Measurements from ENCODE around the gene SUMF1.
"Not testable (repeated sequence)": the region's sequence is repeated elsewhere in the genome, so short reads cannot be mapped to it uniquely, and the experiment has no call there.

SUMF1 gene

DNA sequence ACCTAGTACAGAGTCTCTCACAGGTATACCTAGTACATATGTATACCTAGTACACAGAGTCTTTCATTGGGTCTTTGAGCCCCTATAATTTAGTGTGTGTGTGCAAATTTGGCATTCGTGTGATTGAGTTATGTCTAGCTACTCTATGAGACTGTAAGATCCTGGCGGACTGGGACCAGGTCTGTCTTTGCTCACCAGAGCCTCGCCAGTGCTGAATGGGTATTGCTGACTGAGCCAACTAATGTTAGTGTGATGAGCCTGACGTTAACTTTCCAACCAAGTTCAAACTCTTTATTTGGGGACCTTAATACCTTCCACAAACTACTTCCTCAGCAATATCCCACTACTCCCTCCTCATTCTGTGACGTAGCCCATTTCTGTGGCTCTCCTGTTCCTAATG lies 128.3 kb downstream of the SUMF1 start:
- no peak for DNase-seq (ENCODE audit: low read depth)

DNA sequence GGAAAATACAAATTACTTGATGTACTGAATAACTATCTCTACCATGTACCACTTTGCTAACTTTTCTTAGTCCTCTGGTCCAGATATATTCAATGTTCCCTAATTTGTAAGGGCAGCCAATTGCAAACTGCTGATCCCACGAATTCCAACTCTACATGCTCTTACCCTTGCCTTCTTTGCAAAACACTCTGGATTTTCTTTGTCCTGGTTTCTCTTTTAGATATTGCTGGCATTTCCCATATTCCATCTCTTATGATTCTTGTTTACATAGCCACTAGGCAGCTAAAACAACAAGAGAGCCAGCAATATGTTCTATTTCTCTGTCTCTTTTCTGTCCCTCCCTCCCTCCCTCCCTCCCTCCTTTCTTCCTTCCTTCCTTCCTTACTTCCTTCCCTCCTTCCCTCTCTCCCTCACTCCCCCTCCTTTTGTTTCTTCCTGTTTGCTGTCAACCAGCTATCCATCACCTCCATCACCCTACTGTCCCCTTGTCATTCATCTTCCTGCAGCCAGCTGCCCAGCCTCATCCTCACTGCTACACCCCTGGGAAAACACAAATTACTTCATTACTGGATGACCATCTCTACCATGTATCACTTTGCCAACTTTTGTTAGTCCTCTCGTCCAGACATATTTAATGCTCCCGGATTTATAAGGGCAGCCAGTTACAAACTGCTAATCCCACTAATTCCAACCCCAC lies 130.1 kb downstream of the SUMF1 start:
- DNase-seq (ENCODE audit: low read depth): no peak

GRCh38 chr3:4335840-4336562 lies 131.1 kb downstream of the SUMF1 start:
- DNase-seq (ENCODE audit: low read depth): no peak

- DNase-seq (ENCODE audit: low read depth): no peak
Measured at GRCh38 chr3:4334548-4334947, 132.5 kb downstream of the SUMF1 start.

DNA sequence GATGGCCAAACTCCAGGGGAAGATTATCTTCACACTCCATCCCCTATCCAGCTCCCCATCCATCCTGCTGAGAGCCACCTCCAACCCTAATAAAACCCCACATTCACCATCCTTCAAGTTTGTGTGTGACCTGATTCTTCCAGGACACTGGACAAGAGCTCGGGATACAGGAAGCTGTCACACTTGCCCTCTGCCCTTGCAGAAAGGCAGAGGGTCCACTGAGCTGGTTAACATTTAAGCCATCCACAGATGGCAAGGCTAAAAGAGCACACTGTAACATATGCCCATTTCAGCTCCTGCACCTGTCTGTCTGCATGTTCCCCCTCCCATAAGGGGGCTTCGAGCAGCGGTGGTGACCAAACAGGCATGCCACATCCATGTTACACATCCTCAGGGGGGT lies 134.1 kb downstream of the SUMF1 start:
- DNase-seq (ENCODE audit: low read depth): no peak

GRCh38 chr3:4332574-4332973 lies 134.5 kb downstream of the SUMF1 start:
- DNase-seq (ENCODE audit: low read depth): no peak

GRCh38 chr3:4332111-4332510 lies 135.0 kb downstream of the SUMF1 start:
- no peak for DNase-seq (ENCODE audit: low read depth)

DNA sequence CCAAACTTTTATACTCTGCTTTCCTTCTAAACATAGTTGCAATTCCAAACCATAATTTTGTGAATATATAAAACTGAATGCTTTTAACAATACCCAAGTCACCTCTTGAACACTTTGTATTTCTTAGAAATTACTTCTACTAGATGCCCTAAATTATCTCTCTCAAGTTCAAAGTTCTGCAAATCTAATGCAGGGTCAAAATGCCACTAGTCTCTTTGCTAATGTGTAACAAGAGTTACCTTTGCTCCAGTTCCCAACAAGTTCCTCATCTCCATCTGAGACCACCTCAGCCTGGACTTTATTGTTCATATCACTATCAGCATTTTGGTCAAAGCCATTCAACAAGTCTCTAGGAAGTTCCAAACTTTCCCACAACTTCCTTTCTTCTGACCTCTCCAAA lies 137.3 kb downstream of the SUMF1 start:
- not testable (repeated sequence) for DNase-seq (ENCODE audit: low read depth)

GRCh38 chr3:4326868-4327267 lies 140.2 kb downstream of the SUMF1 start:
- no peak for DNase-seq (ENCODE audit: low read depth)

DNA sequence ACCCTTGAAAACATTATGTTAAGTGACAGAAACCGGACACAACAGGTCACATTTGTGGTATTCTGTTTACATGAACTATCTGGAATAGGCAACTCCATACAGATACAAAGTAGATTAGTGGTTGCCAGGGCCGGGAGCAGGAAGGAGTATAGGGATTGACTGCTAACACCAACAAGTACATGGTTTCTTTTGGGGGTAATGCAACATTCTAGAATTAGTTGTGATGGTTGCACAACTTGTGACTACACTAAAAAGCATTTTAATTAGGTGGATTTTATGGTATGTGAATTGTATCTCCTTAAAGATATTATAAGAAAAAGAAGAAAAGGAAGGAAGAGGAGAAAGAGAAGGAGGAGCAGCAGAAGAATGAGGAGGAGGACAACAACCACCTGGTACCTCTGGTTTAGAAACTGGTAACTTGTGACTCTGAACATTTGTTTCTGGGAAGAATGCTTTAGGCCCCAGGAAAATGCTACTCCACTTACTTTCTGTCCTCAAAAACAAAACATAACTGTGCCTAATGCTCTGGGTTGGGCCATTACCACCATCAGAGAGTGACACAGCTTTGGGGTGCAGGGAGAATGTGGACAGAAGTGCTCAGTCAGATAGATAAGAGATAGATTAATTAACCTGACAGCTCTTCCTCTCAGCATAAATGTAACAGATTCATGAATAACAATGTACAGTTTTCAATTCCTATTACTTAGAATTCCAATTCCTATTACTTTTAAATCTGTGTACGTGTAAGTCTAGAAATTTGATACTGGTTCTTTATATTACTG lies 143.6 kb downstream of the SUMF1 start:
- DNase-seq (ENCODE audit: low read depth): no peak

DNA sequence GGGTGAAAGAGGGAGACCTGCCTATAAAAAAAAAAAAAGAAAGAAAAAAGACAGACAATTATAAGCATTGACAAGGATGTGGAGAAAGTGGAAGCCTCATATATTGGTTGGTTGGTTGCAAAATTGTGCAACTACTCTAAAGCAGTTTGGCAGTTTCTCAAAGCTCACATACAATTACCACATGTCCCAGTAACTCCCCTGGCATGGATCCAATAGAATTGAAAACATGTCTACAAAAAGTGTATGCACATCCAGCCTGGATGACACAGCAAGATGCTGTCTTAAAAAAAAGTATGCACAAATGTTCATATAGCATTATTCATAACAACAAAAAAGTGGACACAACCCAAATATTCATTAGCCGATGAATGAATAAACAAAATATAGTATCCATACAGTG lies 144.4 kb downstream of the SUMF1 start:
- DNase-seq (ENCODE audit: low read depth): peak; percentile 49

- DNase-seq (ENCODE audit: low read depth): no peak
Measured at GRCh38 chr3:4321732-4322131, 145.3 kb downstream of the SUMF1 start.

DNA sequence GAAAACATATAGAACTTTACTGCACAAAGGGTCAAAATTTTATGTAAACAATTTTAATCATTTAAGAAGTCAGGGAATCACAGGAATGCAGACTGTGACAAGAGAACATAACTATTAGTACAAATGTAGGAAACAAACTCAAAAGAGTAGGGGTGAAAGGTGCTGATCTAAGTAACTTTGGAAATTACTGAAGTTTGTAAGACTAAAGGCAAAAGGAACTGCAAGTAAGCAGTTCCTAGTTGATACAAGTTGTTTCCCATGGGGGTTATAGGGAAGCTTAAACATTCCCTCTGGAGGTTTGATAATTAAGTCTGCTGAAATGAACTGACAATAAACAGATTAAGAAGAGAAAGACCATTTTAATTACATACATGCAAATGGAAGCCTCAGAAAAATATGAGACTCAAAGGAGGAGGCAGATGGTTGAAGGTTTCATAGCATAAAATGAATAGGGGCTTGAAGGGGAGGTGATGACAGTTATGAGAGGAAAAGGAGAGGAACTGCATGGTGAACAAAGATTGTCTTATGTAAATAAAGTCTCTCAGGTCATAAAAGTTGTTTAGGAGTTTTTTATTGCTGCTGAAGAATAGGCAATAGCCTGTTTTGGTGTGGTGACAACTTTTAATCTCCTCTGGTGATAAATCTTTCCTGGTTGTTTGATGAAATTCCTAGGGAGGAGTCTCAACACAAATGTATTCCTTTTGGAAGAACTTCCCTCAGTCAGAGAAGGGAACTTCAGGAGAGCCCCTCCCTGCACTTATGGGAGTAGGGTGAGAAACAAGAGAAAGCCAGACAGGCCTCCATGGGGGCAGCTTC lies 146.8 kb downstream of the SUMF1 start:
- no peak for DNase-seq (ENCODE audit: low read depth)

DNA sequence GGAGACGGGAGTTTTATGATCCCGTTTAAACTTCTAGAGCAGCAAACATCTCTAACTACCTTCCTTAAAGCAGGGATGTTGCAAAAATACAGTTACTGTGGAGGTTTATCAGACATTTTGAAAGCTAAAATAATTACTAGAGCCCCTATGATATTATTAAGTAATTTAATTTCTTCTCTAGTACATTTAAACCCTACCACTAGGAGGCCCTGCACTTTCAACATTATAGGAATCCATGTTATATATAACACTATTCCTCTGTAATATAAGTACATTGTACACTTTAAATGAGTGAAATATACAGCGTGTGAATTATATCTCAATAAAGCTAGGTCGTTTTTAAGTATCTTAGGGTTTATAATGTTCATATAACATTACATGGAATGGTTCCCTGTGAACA lies 152.4 kb downstream of the SUMF1 start:
- no peak for DNase-seq (ENCODE audit: low read depth)

GRCh38 chr3:4313606-4314293 lies 153.3 kb downstream of the SUMF1 start:
- no peak for DNase-seq (ENCODE audit: low read depth)

DNA sequence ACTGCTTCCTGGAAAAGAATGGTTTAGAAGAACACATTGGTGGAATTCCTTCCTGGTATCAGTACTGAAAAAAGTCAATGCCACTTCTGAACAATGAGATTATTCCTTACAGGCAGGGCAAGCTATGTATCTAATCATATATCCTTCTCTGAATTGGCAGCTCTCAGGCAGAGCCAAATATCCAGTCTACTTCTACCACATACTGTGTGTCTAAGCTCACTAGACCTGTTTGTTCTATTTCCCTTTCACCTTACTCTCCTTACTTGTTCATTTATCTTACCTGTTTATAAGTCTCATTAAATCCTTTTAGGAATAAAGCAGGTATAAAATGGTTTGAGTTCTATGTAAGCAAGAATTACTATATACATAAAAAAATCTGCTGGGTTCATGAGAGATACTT lies 155.6 kb downstream of the SUMF1 start:
- DNase-seq (ENCODE audit: low read depth): no peak

Data from non-pigmented ciliary epithelial cell (primary cell).